GM06990 (cell line): ENCODE measurements around the gene NF2.

Experiments used
- DNase-seq: peaks from one replicate; pipeline ENCODE4 v3.0.0-alpha.2; 2011; ENCODE audit not compliant: insufficient read length; ENCODE audit errors: extremely low read depth
- H3K27me3 ChIP-seq: replicated peaks from 2 replicates; pipeline ENCODE4 v1.6.0; 2011; ENCODE audit warnings: low read length; ENCODE audit not compliant: control insufficient read depth, insufficient read depth
- H3K36me3 ChIP-seq: 2 replicates; pipeline ENCODE4 v1.5.1; 2011; ENCODE audit warnings: low read length; ENCODE audit not compliant: control insufficient read depth, insufficient read depth
- H3K4me3 ChIP-seq: replicated peaks from 2 replicates; pipeline ENCODE4 v1.5.1; 2011; ENCODE audit warnings: low read depth, mild to moderate bottlenecking, control low read depth, low read length
- CTCF ChIP-seq: IDR thresholded peaks from 2 replicates; pipeline ENCODE4 v1.5.1; 2011; ENCODE audit warnings: low read length, control low read depth, mild to moderate bottlenecking, inconsistent platforms; ENCODE audit not compliant: insufficient read depth, poor library complexity, severe bottlenecking

The NF2 gene

GRCh38 chr22:29704528-29705285, 101.3 kb downstream of the NF2 start:
- no peak for DNase-seq
- no peak for TF ChIP-seq CTCF

DNA sequence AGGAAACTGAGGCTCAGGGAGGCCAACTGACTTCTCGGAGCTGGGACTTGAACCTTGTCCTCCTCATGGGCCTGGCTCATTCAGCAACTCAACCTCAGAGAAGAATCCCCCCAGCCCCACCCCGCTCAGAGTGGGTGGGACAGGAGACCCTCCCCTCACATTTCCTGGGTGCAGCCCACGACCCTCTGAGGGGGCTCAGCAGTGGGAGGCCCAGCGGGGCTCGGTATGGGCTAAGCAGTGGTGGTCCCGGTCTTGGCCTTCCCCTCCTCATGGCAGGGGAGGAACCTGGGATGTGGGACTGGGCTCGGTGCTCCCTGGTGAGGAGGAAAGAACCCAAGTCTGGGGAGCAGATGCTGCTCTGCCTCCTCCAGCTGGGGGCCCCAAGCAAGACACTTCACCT, 102.2 kb downstream of the NF2 start:
- TF ChIP-seq CTCF, result no peak
- no peaks in the 10 kb centered on the region for H3K36me3 ChIP-seq
- no peak overlapping the region for H3K4me3 ChIP-seq
- peaks cover 2% of the 10 kb centered on the region for H3K27me3 ChIP-seq
- no peak for DNase-seq

More at GRCh38 chr22:29704528-29705285, 101.3 kb downstream of the NF2 start:
- H3K27me3 ChIP-seq, result no peaks in the 10 kb centered on the region; the same call in none of the 2 replicates
- no peak overlapping the region for H3K4me3 ChIP-seq
- H3K36me3 ChIP-seq, result no peaks in the 10 kb centered on the region

- Histone ChIP-seq H3K27me3 (peaks cover 2% of the 10 kb centered on the region), H3K4me3 (no peak overlapping the region), H3K36me3 (no peaks in the 10 kb centered on the region)
- DNase-seq, result no peak
- no peak for TF ChIP-seq CTCF
Observed at GRCh38 chr22:29706486-29706885, 103.1 kb downstream of the NF2 start.

- no peak for DNase-seq
- no peaks in the 10 kb centered on the region for H3K36me3 ChIP-seq
- H3K4me3 ChIP-seq, result no peak overlapping the region
- peaks cover 2% of the 10 kb centered on the region for H3K27me3 ChIP-seq
- TF ChIP-seq CTCF, result no peak
Observed at GRCh38 chr22:29707010-29707409, 103.6 kb downstream of the NF2 start.

DNA sequence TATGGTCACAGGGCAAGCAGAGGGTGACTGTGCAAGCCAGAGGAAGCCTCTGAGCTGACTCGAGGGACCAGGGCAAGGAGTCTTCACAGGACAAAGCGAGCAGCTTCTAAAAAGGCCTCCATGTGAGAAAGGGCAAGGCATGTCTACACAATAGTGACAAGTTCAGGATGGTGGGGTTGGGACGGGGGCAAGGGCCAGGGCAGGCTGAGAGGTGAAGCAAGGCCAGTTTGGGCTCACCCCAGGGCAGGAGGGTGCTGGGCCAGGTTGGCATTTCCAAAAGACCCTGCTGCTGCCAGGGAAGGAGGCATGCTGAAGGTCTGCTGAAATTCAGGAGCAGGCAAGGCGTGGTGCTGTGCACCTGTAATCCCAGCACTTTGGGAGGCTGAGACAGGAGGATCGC, 104.0 kb downstream of the NF2 start:
- H3K27me3 ChIP-seq, result peaks cover 2% of the 10 kb centered on the region
- no peaks in the 10 kb centered on the region for H3K36me3 ChIP-seq
- DNase-seq, result no peak
- TF ChIP-seq CTCF, result no peak
- H3K4me3 ChIP-seq, result no peak overlapping the region
